ENCODE data around the gene RPUSD3. TPM values are rescaled to one million over a fixed set of nuclear protein-coding genes. Genes with fewer than 3 reads are reported as not detected.

Gene RPUSD3
- total and polyA plus RNA-seq, 9 of the 15 experiments (the other 6 are each of a cell fraction or from before 2014, with no cell fraction given): 13.8 to 99.0 (median 59.3) TPM

GRCh38 chr3:9831253-9831652 lies 12.6 kb downstream of the RPUSD3 start (continued):
- TF ChIP-seq NR0B1 (IDR thresholded peaks at IDR 0.05; ENCODE audit: partially characterized antibody) (no peak), HNRNPL (IDR thresholded peaks at IDR 0.05; ENCODE audit: low read depth, low read length) (no peak), YBX1 (IDR thresholded peaks at IDR 0.05) (no peak), THRA (IDR thresholded peaks at IDR 0.05) (no peak), CSDE1 (IDR thresholded peaks at IDR 0.05) (no peak), PRMT5 (CRISPR knock-in tag; IDR thresholded peaks at IDR 0.05) (no peak), CBFB (CRISPR knock-in tag; IDR thresholded peaks at IDR 0.05) (no peak), ZNF449 (CRISPR knock-in tag; IDR thresholded peaks at IDR 0.05) (no peak), SMAD2 (IDR thresholded peaks at IDR 0.05; ENCODE audit: low read depth, low read length) (no peak)

Measured in K562 (cell line).